Mammary epithelial cell (primary cell): Measurements from ENCODE around the gene KHK.

Experiments used
- CTCF ChIP-seq, 2 donors: IDR thresholded peaks in 1 of 2; conservative IDR thresholded peaks in 1 of 2; 2 replicates each; pipeline ENCODE4 v1.5.1; 2011 to 2012; ENCODE audit warnings: inconsistent platforms in 2 of 2, low read length in 2 of 2, mild to moderate bottlenecking in 2 of 2, control low read depth in 1 of 2, low read depth in 1 of 2; ENCODE audit not compliant: insufficient read depth in 1 of 2; ENCODE audit errors: extremely low read depth in 1 of 2
- EZH2 ChIP-seq: IDR thresholded peaks from 2 replicates; pipeline ENCODE4 v1.6.1; 2012; ENCODE audit warnings: low read length, inconsistent platforms, borderline replicate concordance

- TF ChIP-seq CTCF (conservative IDR thresholded peaks at IDR 0.05 in 1 of 2, IDR thresholded peaks at IDR 0.05 in 1 of 2; ENCODE audit: extremely low read depth in 1 of 2, insufficient read depth in 1 of 2, low read depth in 1 of 2, low read length in 2 of 2) (no peak), EZH2 (no peak)
These were observed 7.1 kb downstream of the KHK start for GRCh38 chr2:27093430-27094352.
